ENCODE data around the gene SLC27A2. TPM values are rescaled to one million over a fixed set of nuclear protein-coding genes. Genes with fewer than 3 reads are reported as not detected.

Gene SLC27A2
- total RNA-seq, 1 experiment from 2014 or later, result 7.0 TPM

DNA sequence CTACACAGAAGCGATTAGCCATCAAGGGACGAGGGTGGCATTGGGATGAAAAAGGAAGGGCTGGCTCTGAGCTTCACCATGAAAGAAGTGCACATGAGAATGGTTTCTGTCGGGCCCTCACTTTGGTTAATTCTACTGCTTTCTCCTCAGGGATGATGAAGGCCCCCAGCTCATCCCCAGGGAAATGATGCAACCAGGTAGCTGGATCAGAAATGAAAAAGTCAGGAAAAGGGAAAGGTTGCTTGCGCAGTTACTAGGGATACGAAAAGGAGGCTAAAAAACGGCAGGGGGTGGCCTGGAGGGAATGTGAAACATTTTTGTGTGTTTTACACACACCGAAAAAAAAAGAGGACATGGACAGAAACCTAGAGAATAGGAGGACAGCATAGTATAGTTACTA, 1.4 kb upstream of the SLC27A2 start:
- peaks cover 22% of the 10 kb centered on the region; the same call in 1 of the 2 replicates for H3K27me3 ChIP-seq (ENCODE audit: insufficient read depth, low read length)
- no peak overlapping the region for H2BK12ac ChIP-seq (ENCODE audit: insufficient read length, low read depth, low read length)
- H3K14ac ChIP-seq (ENCODE audit: insufficient read depth, low read length), result no peak overlapping the region
- H3K56ac ChIP-seq (ENCODE audit: insufficient read length, low read depth, low read length), result no peak overlapping the region
- H3K79me1 ChIP-seq (ENCODE audit: insufficient read depth, low read depth, low read length, poor library complexity, severe bottlenecking), result no peaks in the 10 kb centered on the region
- H2BK20ac ChIP-seq (ENCODE audit: low read depth, low read length, poor library complexity, severe bottlenecking), result no peak overlapping the region
- H3K23ac ChIP-seq (ENCODE audit: insufficient read length, low read depth, low read length), result no peak overlapping the region
- H2BK15ac ChIP-seq (ENCODE audit: low read depth, low read length), result no peak overlapping the region
- DNase-seq, result no peak
- no peak overlapping the region for H3K4me2 ChIP-seq (ENCODE audit: insufficient read depth, insufficient read length, low read length)
- no peak overlapping the region for H2AFZ ChIP-seq (ENCODE audit: low read length)
- peaks cover 13% of the 10 kb centered on the region for H3K23me2 ChIP-seq (ENCODE audit: insufficient read length, low read depth, low read length, poor library complexity, severe bottlenecking)
- TF ChIP-seq CTCF (conservative IDR thresholded peaks at IDR 0.05), result no peak
- H3K27me3 Mint-ChIP-seq (ENCODE audit: low read depth), result peaks cover 48% of the 10 kb centered on the region
- peaks cover 16 to 20% of the 10 kb centered on the region in 2 experiments for H3K4me1 Mint-ChIP-seq
- no peak overlapping the region for H3K4ac ChIP-seq (ENCODE audit: low read depth, low read length)
- no peak overlapping the region for H3K18ac ChIP-seq (ENCODE audit: insufficient read length, low read depth, low read length)
- no peak overlapping the region for H3K27ac ChIP-seq (ENCODE audit: insufficient read length, low read depth, low read length)
- H3K9me3 Mint-ChIP-seq, result no peaks in the 10 kb centered on the region; a peak in 1 of 5 replicates
- no peak overlapping the region for H4K5ac ChIP-seq (ENCODE audit: insufficient read length, low read depth, low read length)
- no CpG with 5 or more reads among the region's 7 CpGs for WGBS (ENCODE audit: extremely low coverage, insufficient read length, low lambda C conversion rate)
- H2AK5ac ChIP-seq (ENCODE audit: insufficient read length, low read length), result no peak overlapping the region
- no peak overlapping the region for H3K27ac Mint-ChIP-seq
- H3K36me3 Mint-ChIP-seq (ENCODE audit: insufficient read depth in 1 of 3, low read depth in 3 of 3), result no peaks in the 10 kb centered on the region
- no peak overlapping the region for H3K9ac ChIP-seq (ENCODE audit: extremely low read depth, insufficient read length, low read length)
- H2BK5ac ChIP-seq (ENCODE audit: insufficient read length, low read length), result no peak overlapping the region
- H3K9me3 ChIP-seq (ENCODE audit: control insufficient read depth, low read depth, low read length), result no peaks in the 10 kb centered on the region
- H4K20me1 ChIP-seq (ENCODE audit: control insufficient read depth, insufficient read depth, insufficient read length), result no peaks in the 10 kb centered on the region
- H2BK120ac ChIP-seq (ENCODE audit: low read depth, low read length, poor library complexity, severe bottlenecking), result no peak overlapping the region
- no peak overlapping the region for H4K91ac ChIP-seq (ENCODE audit: insufficient read length, low read depth, low read length)
- no peak overlapping the region for H4K8ac ChIP-seq (replicated peaks; ENCODE audit: insufficient read length, low read depth, low read length)
- no peaks in the 10 kb centered on the region for H3K4me1 ChIP-seq (ENCODE audit: insufficient read depth, low read length)
- no peaks in the 10 kb centered on the region; the same call in 1 of the 2 replicates for H3K79me2 ChIP-seq (ENCODE audit: insufficient read depth, low read length)
- no peak overlapping the region; a peak in 1 of 5 replicates for H3K4me3 Mint-ChIP-seq
- H3T11ph ChIP-seq (ENCODE audit: low read length), result no peak overlapping the region

Measured in H9 (cell line).